Right lobe of liver (tissue), 4 donors: ENCODE data around the gene HTRA1.

ENCODE experiments used
- POLR2A ChIP-seq: fragments of 450-650 bp; IDR thresholded peaks from one replicate; pipeline ENCODE4 v1.6.1; 2017; ENCODE audit warnings: antibody characterized with exemption, mild to moderate bottlenecking
- TF ChIP-seq, protein P1 (sequence below), 4 donors: fragments of 200-600 bp in 3 of 4; fragments of 450-650 bp in 1 of 4; IDR thresholded peaks; one replicate each; pipeline versions ENCODE4 v1.5.1 to v1.8.0; 2016 to 2022; ENCODE audit warnings: antibody characterized with exemption in 4 of 4, mild to moderate bottlenecking in 2 of 4
- donor health status: DM: no; HTN: no; CAD: no.
- donor health status: DM: no; HTN: no; CAD: no.
- donor health status: DM: no; HTN: yes; CAD: no.

DNA sequence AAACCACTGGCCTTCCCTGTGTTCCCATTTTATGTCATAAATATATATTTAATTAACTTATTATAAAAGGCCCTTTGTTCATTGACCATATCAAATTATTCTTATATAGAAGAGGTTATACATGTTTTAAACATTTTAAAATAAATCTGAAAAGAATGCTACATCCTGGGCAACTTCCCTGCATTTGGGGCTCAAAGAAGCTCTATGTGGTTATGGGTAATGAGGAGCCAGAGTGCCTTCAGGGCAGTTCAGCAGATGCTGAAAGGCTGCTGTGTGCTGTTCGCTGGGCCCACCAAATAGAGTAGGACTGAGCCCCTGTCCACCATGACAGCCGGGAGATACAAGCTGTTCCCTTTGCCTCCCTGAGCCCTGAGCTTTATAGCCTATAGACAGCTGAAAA lies 35.9 kb downstream of the HTRA1 start:
- TF ChIP-seq, protein P1, sequence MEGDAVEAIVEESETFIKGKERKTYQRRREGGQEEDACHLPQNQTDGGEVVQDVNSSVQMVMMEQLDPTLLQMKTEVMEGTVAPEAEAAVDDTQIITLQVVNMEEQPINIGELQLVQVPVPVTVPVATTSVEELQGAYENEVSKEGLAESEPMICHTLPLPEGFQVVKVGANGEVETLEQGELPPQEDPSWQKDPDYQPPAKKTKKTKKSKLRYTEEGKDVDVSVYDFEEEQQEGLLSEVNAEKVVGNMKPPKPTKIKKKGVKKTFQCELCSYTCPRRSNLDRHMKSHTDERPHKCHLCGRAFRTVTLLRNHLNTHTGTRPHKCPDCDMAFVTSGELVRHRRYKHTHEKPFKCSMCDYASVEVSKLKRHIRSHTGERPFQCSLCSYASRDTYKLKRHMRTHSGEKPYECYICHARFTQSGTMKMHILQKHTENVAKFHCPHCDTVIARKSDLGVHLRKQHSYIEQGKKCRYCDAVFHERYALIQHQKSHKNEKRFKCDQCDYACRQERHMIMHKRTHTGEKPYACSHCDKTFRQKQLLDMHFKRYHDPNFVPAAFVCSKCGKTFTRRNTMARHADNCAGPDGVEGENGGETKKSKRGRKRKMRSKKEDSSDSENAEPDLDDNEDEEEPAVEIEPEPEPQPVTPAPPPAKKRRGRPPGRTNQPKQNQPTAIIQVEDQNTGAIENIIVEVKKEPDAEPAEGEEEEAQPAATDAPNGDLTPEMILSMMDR (IDR thresholded peaks at IDR 0.05): no peak
- no peak for TF ChIP-seq POLR2A
